Measurements from ENCODE around the gene CRYL1. TPM values are rescaled to one million over a fixed set of nuclear protein-coding genes. Genes with fewer than 3 reads are reported as not detected.

CRYL1 gene
- polyA plus RNA-seq, 1 donor, result 24.1 TPM

- no peak for DNase-seq
These were observed 106.7 kb downstream of the CRYL1 start for GRCh38 chr13:20418953-20419352.

- no peak for DNase-seq
These were observed 109.4 kb downstream of the CRYL1 start for GRCh38 chr13:20416223-20416745.

- DNase-seq, result no peak
These were observed 110.0 kb downstream of the CRYL1 start for GRCh38 chr13:20415694-20416107.

GRCh38 chr13:20415306-20415679, 110.4 kb downstream of the CRYL1 start:
- no peak for DNase-seq

- no peak for DNase-seq
These were observed 110.9 kb downstream of the CRYL1 start for GRCh38 chr13:20414546-20415305.

GRCh38 chr13:20412691-20413355, 112.8 kb downstream of the CRYL1 start:
- DNase-seq, result no peak

- DNase-seq, result no peak
These were observed 113.9 kb downstream of the CRYL1 start for GRCh38 chr13:20411638-20412342.

GRCh38 chr13:20410726-20411125, 114.9 kb downstream of the CRYL1 start:
- DNase-seq, result no peak

- DNase-seq, result no peak
These were observed 117.5 kb downstream of the CRYL1 start for GRCh38 chr13:20408181-20408580.

GRCh38 chr13:20407759-20408158, 117.9 kb downstream of the CRYL1 start:
- no peak for DNase-seq

- DNase-seq, result no peak
These were observed 120.0 kb downstream of the CRYL1 start for GRCh38 chr13:20405691-20406090.

GRCh38 chr13:20404488-20405222, 121.0 kb downstream of the CRYL1 start:
- no peak for DNase-seq

- no peak for DNase-seq
These were observed 121.8 kb downstream of the CRYL1 start for GRCh38 chr13:20403826-20404225.

- no peak for DNase-seq
These were observed 122.8 kb downstream of the CRYL1 start for GRCh38 chr13:20402881-20403280.

GRCh38 chr13:20401931-20402856, 123.5 kb downstream of the CRYL1 start:
- no peak for DNase-seq

GRCh38 chr13:20401531-20401930, 124.1 kb downstream of the CRYL1 start:
- DNase-seq, result no peak

- no peak for DNase-seq
These were observed 124.9 kb downstream of the CRYL1 start for GRCh38 chr13:20400774-20401173.

- no peak for DNase-seq
These were observed 125.7 kb downstream of the CRYL1 start for GRCh38 chr13:20399961-20400360.

GRCh38 chr13:20399515-20399914, 126.1 kb downstream of the CRYL1 start:
- no peak for DNase-seq

GRCh38 chr13:20398459-20398858, 127.2 kb downstream of the CRYL1 start:
- DNase-seq, result no peak

GRCh38 chr13:20397896-20398295, 127.8 kb downstream of the CRYL1 start:
- no peak for DNase-seq

Measured in hindlimb muscle (tissue), 1 donor.